IMR-90 (cell line): Measurements from ENCODE around the gene POLE3. TPM values are rescaled to one million over a fixed set of nuclear protein-coding genes. Genes with fewer than 3 reads are reported as not detected.

Experiments used
- ATAC-seq: fragments of 200-7000 bp; cut with Tn5 transposase; 2 replicates; pipeline ENCODE4 v1.9.1; 2020; ENCODE audit warnings: low read depth, mild to moderate bottlenecking, moderate library complexity
- BruUV-seq: library from RNA; stranded (reverse); fragments of 400-500 nt; replicated peaks from 2 replicates; lab custom pipeline; 2021; lab: Mats Ljungman, UMichigan
- CTCF ChIA-PET: fragments of 300-600 bp; formaldehyde crosslinking; extraction: SDS; loops from one replicate; lab custom pipeline; 2021; ENCODE audit warnings: antibody characterized with exemption; lab: Yijun Ruan, JAX
- POLR2A ChIA-PET: fragments of 300-600 bp; sonication (Branson Sonifier 250); formaldehyde crosslinking; loops from one replicate; lab custom pipeline; 2022; ENCODE audit warnings: antibody characterized with exemption; ENCODE audit not compliant: unreplicated experiment; lab: Charles Lee
- DNase-seq: peaks from one replicate; pipeline ENCODE4 v3.0.0; 2013
- H2AFZ ChIP-seq: replicated peaks from 2 replicates; pipeline ENCODE3; 2013; ENCODE audit warnings: low read length, mild to moderate bottlenecking; ENCODE audit not compliant: poor library complexity
- H2AK5ac ChIP-seq: 2 replicates; pipeline ENCODE4 v1.6.1; 2013; ENCODE audit warnings: low read depth, low read length, inconsistent platforms
- H2AK9ac ChIP-seq: replicated peaks from 2 replicates; pipeline ENCODE3; 2013; ENCODE audit warnings: mild to moderate bottlenecking, low read depth, low read length, moderate library complexity; ENCODE audit not compliant: poor library complexity
- H2BK120ac ChIP-seq: 2 replicates; pipeline ENCODE4 v1.6.1; 2013; ENCODE audit warnings: low read depth, low read length, inconsistent platforms
- H2BK15ac ChIP-seq: 3 replicates; pipeline ENCODE4 v1.6.1; 2013; ENCODE audit warnings: low read depth, low read length, inconsistent platforms
- H2BK20ac ChIP-seq: 2 replicates; pipeline ENCODE4 v1.6.1; 2013; ENCODE audit warnings: low read depth, mild to moderate bottlenecking, inconsistent platforms, low read length, moderate library complexity
- H2BK5ac ChIP-seq: 2 replicates; pipeline ENCODE4 v1.6.1; 2013; ENCODE audit warnings: mild to moderate bottlenecking, low read depth, low read length, inconsistent platforms; ENCODE audit not compliant: poor library complexity, severe bottlenecking
- H3K14ac ChIP-seq: replicated peaks from 2 replicates; pipeline ENCODE4 v1.6.1; 2013; ENCODE audit warnings: low read depth, low read length, inconsistent platforms
- H3K18ac ChIP-seq: 2 replicates; pipeline ENCODE4 v1.6.1; 2013; ENCODE audit warnings: low read depth, low read length, control low read depth
- H3K23ac ChIP-seq: 2 replicates; pipeline ENCODE4 v1.6.1; 2013; ENCODE audit warnings: low read depth, low read length, inconsistent platforms
- H3K27ac ChIP-seq: 2 replicates; pipeline ENCODE4 v1.5.1; 2013; ENCODE audit warnings: mild to moderate bottlenecking, control low read depth, low read length; ENCODE audit not compliant: insufficient read depth
- H3K27me3 ChIP-seq: 2 replicates; pipeline ENCODE4 v1.6.1; 2013; ENCODE audit warnings: low read length; ENCODE audit not compliant: control insufficient read depth, insufficient read depth
- H3K36me3 ChIP-seq: 2 replicates; pipeline ENCODE4 v1.6.1; 2013; ENCODE audit warnings: low read length, mixed read lengths; ENCODE audit not compliant: control insufficient read depth, insufficient read depth
- H3K4ac ChIP-seq: 2 replicates; pipeline ENCODE4 v1.6.1; 2013; ENCODE audit warnings: low read depth, low read length, inconsistent platforms
- H3K4me1 ChIP-seq: 2 replicates; pipeline ENCODE4 v1.6.1; 2013; ENCODE audit warnings: low read length, mixed read lengths; ENCODE audit not compliant: control insufficient read depth, insufficient read depth
- H3K4me2 ChIP-seq: 2 replicates; pipeline ENCODE4 v1.6.1; 2013; ENCODE audit warnings: low read depth, mild to moderate bottlenecking, control low read depth, low read length, moderate library complexity
- H3K4me3 ChIP-seq: 2 replicates; pipeline ENCODE4 v1.5.1; 2013; ENCODE audit warnings: low read depth, mild to moderate bottlenecking, control low read depth, low read length, moderate library complexity; ENCODE audit not compliant: insufficient read depth
- H3K56ac ChIP-seq: 2 replicates; pipeline ENCODE4 v1.6.1; 2013; ENCODE audit warnings: low read length, inconsistent platforms; ENCODE audit not compliant: insufficient read depth; ENCODE audit errors: extremely low read depth
- H3K79me1 ChIP-seq, 2 experiments: 2 replicates each; pipeline ENCODE4 v1.6.1; 2013; ENCODE audit warnings: low read length in 2 of 2, inconsistent platforms in 1 of 2, low read depth in 1 of 2
- H3K9ac ChIP-seq: 2 replicates; pipeline ENCODE4 v1.6.1; 2013; ENCODE audit warnings: low read depth, low read length, control low read depth
- H3K9me1 ChIP-seq: 2 replicates; pipeline ENCODE4 v1.6.1; 2013; ENCODE audit warnings: low read length, inconsistent platforms; ENCODE audit not compliant: insufficient read depth
- H3K9me3 ChIP-seq: 2 replicates; pipeline ENCODE4 v1.6.1; 2013; ENCODE audit warnings: low read length; ENCODE audit not compliant: control insufficient read depth, insufficient read depth
- H4K20me1 ChIP-seq: 2 replicates; pipeline ENCODE4 v1.6.1; 2013; ENCODE audit warnings: low read length, inconsistent platforms; ENCODE audit not compliant: insufficient read depth
- H4K5ac ChIP-seq: 2 replicates; pipeline ENCODE4 v1.6.1; 2013; ENCODE audit warnings: mild to moderate bottlenecking, low read depth, low read length, control low read depth
- H4K8ac ChIP-seq, 2 experiments: 2 replicates each; pipeline ENCODE4 v1.6.1; 2013; ENCODE audit warnings: low read depth in 2 of 2, low read length in 2 of 2, control low read depth in 1 of 2, inconsistent platforms in 1 of 2
- H4K91ac ChIP-seq: 2 replicates; pipeline ENCODE4 v1.6.1; 2013; ENCODE audit warnings: low read depth, low read length, inconsistent platforms; ENCODE audit not compliant: insufficient read depth
- CEBPB ChIP-seq: IDR thresholded peaks from 2 replicates; pipeline ENCODE4 v1.6.1; 2012; ENCODE audit warnings: low read depth, low read length, improper control_type of control experiment
- FOS ChIP-seq: fragments of 150-350 bp; IDR thresholded peaks from 2 replicates; pipeline ENCODE4 v1.6.1; 2016; ENCODE audit warnings: low read depth, low read length
- WGBS, 2 experiments: methylation state at CpG; one replicate each; pipeline versions ENCODE4 v1.1.5 to v1.1.7; 2013; ENCODE audit warnings: missing lambda C conversion rate in 2 of 2; ENCODE audit not compliant: insufficient read length in 1 of 2; ENCODE audit errors: extremely low coverage in 2 of 2; 5-methylcytosine and 5-hydroxymethylcytosine counted together
- dilution Hi-C: fragments of 300-500 bp; cut with HindIII; formaldehyde crosslinking; loops from one replicate; pipeline ENCODE4 v1.14.3; 2018; ENCODE audit warnings: low sequenced_read_pairs; ENCODE audit not compliant: unreplicated experiment
- in situ Hi-C: fragments of 300-500 bp; cut with MboI; formaldehyde crosslinking; loops from 3 replicates; pipeline ENCODE4 v1.14.3; 2019; ENCODE audit warnings: low sequenced_read_pairs, inconsistent platforms, mixed read lengths
- intact Hi-C: fragments of 100-400 bp; cut with micrococcal nuclease; formaldehyde crosslinking; loops from 2 replicates; pipeline ENCODE4 v1.10.0; 2022
- polyA plus RNA-seq, 3 experiments: library from polyadenylated mRNA; depleted of rRNA; stranded (reverse); fragments of >200 nt; gene quantifications; 2 replicates each; pipeline ENCODE4 v1.2.3, GENCODE V29; 2012; ENCODE audit warnings: low replicate concordance in 1 of 3
- total RNA-seq: library from RNA; depleted of rRNA; stranded (reverse); fragments of >200 nt; gene quantifications from 2 replicates; pipeline ENCODE4 v1.2.3, GENCODE V29; 2012

POLE3 gene
- total and polyA plus RNA-seq, 2 of the 4 experiments (the other 2 are of a cell fraction) = 34.8 to 43.0 TPM

- no peak overlapping the region for H3K9ac ChIP-seq
- H4K20me1 ChIP-seq = no peaks in the 10 kb centered on the region
- no peak overlapping the region for H4K5ac ChIP-seq
- no peak overlapping the region for H2BK15ac ChIP-seq
- no peaks in the 10 kb centered on the region for H3K27me3 ChIP-seq
- CTCF ChIA-PET = interaction anchor here (0.6 to 1.2 kb wide), 2 partner anchors 255 to 354 kb away, joined by 3 to 4 read pairs; no protein-coding TSS in a partner anchor
- TF ChIP-seq FOS = no peak
- peak; percentile 67 for TF ChIP-seq CEBPB
- no TSS peak for BruUV-seq
- H2BK20ac ChIP-seq = no peak overlapping the region
- no peak overlapping the region for H3K23ac ChIP-seq
- H3K56ac ChIP-seq = no peak overlapping the region
- dilution Hi-C loops (no loop called here), in situ Hi-C loops (no loop called here), intact Hi-C loops (loop anchor here (5.0 kb wide), 1 partner anchor 189 kb away; no protein-coding TSS in a partner anchor)
- H3K27ac ChIP-seq = no peak overlapping the region
- H3K14ac ChIP-seq = no peak overlapping the region
- H4K8ac ChIP-seq = no peak overlapping the region
- no peak overlapping the region for H3K4ac ChIP-seq
- peaks cover 11 to 23% of the 10 kb centered on the region in 2 experiments; a peak in 3 of 4 replicates for H3K79me1 ChIP-seq
- ATAC-seq (no peak), DNase-seq (no peak)
- H3K4me3 ChIP-seq = no peak overlapping the region
- no peak overlapping the region for H3K4me2 ChIP-seq
- no peak overlapping the region for H3K18ac ChIP-seq
- no peak overlapping the region for H2BK120ac ChIP-seq
- no peak overlapping the region for H4K91ac ChIP-seq
- H2AFZ ChIP-seq = no peak overlapping the region
- H3K4me1 ChIP-seq = peaks cover 8% of the 10 kb centered on the region
- POLR2A ChIA-PET = no interaction called here
- peaks cover 1% of the 10 kb centered on the region; the same call in 1 of the 2 replicates for H3K36me3 ChIP-seq
- no peak overlapping the region for H2AK5ac ChIP-seq
- WGBS, 2 experiments = no CpG with 5 or more reads among the region's 2 CpGs
- H2BK5ac ChIP-seq = no peak overlapping the region
- H3K9me3 ChIP-seq = no peaks in the 10 kb centered on the region
- no peak overlapping the region for H2AK9ac ChIP-seq
- H3K9me1 ChIP-seq = peaks cover 2% of the 10 kb centered on the region; the same call in 1 of the 2 replicates
Observed at GRCh38 chr9:113403646-113404045, 6.8 kb downstream of the POLE3 start.
